Measurements from ENCODE around the gene SCAI.
A peak's percentile ranks its signal among the peaks of the same experiment; 100 is the strongest.
"Not testable (repeated sequence)": the region's sequence is repeated elsewhere in the genome, so short reads cannot be mapped to it uniquely, and the experiment has no call there.

Gene SCAI

DNA sequence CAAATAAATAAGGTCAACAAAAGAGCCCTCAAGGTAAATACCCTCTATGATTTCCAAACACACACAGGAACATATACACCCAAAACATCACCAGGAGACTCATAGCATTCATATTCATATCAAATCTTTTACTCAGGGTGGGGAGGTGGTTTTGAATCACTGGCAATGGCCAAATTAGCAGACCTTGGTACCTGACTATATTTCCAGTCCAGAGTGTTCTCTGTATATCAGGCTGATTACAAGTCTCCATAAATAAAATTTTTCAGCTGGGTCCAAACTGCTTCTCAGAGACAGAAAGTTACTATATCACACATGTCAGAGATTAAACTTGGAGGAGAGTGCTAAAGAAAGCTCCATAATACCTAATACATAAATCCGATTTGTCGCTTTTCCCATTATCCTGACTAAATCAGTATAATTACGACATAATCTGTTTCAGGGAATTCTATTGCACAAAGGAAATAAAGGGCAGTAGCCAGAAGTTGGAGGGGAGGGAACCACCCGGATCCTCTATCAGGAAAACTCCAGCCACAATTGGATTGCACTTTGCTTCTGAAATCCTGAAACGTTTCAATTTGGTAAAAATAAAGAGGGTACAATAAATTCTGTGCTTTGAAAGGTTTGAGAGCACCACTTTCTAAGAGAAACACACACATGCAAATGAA lies 195.5 kb downstream of the SCAI start:
- DNase-seq (ENCODE audit: low spot score), result no peak

DNA sequence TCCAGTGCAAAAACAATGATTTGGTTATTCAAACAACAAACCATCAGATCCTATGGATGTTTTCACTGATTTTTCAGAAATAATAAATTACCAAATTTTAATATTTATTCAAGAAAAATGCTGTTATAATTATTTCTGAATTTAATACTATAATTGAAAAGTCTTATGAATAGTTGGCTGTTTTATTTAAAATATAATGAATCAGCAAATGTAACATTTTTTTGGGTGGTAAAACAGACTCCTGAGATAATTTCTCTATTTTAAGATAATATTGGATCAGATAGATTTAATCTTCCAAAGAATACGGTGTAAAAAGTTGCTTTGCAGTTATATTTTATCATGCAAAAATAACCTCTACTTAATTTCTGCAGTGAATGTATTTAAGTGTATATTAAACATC lies 197.2 kb downstream of the SCAI start:
- no peak for DNase-seq (ENCODE audit: low spot score)

DNA sequence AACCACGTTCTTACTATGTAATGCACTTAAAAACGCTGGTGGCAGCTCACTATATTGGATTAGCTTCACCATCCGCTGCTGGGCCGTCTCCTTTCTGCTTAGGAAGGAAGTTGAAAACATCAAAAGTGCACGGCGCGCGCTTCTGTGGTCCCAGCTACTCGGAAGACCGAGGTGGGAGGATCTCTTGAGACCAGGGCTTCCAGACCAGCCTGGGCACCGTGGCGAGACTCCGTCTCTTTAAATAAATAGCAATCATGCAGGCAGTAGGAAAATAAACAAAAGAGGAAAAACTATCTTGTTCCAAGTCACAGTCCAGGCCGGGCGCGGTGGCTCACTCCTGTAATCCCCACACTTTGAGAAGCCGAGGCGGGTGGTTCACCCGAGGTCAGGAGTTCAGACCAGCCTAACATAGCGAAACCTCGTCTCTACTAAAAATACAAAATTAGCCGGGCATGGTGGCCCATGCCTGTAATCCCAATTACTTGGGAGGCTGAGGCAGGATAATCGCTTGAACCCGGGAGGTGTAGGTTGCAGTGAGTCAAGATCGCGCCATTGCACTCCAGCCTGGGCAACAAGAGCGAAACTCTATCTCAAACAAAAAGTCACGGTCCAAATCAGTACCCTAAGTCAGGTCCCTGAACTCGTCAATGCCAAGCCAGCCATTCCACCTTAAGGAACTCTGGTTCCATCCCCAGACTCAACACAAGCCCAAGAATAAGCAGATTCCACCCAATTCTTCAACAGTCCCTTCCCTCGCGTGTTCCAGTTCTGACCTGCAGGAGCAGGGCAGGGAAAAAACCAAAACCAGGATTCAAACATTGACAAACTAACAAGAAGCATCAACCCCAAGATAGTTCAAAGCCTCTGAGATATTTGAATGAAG lies 201.4 kb downstream of the SCAI start:
- peak; percentile 23 for DNase-seq (ENCODE audit: low spot score)

DNA sequence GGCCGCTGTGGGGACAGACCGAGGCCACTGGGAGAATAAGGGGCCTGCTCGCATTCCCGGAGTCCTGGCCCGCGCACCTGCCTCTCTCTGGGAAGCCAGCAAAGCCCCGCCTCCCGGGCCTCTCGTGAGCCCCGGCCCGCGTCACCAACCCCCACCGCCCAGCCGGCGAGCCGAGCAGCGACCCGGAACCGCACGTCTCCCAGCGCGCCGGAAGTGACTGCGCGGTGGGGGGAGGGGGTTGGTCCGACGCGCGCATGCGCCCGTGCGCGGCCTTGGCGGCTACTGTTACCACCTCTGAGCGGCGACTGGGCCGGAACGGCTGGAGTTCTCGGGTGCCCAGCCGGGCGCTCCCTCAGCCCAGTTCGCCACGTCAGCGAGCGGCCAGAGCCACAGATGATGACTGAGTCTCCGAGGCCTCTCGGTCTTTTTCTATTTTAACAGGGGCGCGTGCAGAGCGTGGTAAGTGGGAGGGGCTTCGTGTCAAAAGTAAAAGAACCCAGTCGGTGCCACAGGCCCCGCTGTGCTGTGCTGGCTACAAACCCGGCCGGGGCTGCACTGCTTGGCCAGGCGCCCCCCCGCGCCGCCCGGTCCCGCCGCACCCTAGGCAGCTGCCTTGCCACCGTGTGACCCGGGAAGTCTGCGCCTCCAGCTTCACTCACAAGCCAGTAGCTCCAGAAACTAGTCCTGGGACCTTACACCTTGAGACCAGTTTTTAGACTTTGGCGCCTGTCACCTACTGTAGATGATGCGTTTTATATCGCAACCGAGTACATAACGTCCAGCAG lies 202.2 kb downstream of the SCAI start, which contains the start of gene GOLGA1:
Gene GOLGA1, minus strand, starts transcription at position 190 of the 785 bp plus-strand sequence. CDS start 2,372 bp downstream, outside the sequence.
- peak; percentile 90 for DNase-seq (ENCODE audit: low spot score)

DNA sequence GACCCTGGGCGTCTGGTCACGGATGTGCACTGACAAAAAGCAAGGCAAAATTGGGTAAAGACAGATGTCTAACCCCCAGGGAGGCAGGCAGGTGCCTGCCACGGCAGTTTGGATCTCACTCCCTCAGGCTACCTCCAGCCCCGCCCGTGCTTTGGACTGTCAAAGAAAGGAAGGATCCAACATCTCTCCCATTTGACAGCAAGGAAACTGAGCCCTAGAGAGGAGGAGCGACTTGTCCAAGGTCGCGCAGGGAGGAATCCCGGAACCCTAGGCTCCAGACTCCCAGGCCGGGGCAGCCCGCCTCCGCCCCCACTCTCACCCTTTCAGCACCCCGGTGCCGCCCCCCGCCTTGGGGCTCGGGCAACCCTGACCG lies 202.8 kb downstream of the SCAI start:
- peak; percentile 50 for DNase-seq (ENCODE audit: low spot score)

DNA sequence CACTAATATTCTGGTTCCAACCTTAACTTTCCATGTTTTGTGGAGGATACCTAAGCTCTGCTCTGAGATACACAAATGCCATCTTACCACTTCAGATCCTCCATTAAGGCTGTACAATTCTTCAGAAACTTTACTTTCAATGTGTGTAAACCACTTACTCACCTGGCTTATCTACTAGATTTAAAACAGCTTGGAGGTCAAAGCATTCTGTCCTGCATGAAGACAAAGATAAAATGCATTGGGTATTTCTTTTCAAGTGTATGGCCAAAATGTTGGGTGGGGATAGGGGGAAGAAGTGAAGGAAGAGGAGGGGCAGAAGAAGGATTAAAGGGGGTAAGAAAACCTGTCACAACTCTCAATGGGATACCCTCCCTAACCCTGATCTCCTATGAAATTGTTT lies 203.4 kb downstream of the SCAI start:
- peak; percentile 4 for DNase-seq (ENCODE audit: low spot score)

DNA sequence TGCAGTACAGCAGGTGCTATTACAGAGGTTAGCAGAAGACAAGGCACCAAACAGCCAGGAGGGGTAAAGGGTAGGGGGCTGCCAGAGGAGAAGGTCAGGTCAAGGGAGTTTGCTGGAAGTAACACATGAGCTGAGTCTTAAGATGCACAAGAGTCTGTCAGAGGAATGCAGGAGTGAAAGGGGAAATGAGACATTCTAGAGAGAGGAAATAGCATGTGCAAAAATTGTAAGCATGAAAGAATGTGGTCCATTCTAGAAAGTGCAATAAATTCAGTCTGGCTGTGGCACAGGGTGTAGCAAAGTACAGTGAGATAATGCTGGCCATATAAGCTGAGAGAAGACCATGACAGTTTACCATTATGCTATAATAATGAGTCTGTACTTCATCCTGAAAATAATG lies 209.0 kb downstream of the SCAI start:
- no peak for DNase-seq (ENCODE audit: low spot score)

DNA sequence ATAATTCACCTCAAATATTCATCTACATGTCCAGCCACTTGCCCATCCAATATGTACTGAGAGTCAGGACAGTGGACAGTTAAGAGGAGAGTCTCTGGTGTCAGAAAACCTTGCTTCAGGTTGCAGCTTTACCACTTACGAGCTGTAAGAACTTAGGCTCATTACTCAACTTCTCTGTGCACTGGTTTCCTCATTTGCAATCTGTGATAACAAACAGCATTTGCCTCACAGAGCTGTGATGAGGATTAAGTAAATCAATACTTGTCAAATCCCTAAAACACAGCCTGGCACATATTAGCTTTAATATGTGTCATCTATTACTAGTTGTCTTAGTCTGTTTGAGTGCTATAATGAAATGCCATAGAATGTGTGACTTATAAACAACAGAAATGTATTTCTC lies 211.0 kb downstream of the SCAI start:
- DNase-seq (ENCODE audit: low spot score), result no peak

DNA sequence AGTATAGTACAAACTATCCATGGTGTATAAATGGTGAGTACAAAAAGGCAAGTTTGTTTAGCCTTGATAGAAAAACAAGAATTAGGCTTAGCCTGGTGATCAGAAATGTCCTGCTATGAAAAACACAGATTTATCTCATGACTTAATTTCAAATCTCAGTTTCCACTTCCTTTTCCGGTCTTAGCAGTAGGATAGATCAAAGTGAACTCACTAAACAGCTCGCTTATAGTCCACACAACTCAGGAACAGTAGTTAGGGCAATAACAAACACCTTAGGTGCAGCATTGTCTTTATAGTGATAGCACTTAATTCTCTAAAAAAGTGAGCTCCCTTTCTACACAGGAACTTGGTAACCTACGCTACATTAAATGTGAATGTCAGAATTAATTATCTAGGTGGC lies 213.9 kb downstream of the SCAI start:
- DNase-seq (ENCODE audit: low spot score), result no peak

DNA sequence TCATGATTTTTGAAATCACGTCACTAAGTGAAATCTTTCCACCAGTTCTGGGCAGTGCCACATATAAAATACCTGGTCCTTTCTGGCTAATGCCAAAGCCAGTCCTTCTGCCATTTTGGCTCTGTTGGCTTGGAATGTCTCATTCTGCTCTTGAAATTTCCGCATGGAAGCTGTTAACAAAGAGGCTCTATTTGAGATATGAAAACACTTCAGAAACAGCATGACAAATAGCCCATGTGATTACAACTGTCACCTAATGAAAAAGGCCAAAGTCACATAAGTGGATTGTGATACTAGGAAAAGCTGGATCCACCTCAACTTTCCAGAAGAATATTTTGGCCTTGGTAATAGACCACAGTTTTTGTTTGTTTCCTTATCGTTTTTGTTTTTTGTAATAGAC lies 215.2 kb downstream of the SCAI start:
- DNase-seq (ENCODE audit: low spot score), result no peak

DNA sequence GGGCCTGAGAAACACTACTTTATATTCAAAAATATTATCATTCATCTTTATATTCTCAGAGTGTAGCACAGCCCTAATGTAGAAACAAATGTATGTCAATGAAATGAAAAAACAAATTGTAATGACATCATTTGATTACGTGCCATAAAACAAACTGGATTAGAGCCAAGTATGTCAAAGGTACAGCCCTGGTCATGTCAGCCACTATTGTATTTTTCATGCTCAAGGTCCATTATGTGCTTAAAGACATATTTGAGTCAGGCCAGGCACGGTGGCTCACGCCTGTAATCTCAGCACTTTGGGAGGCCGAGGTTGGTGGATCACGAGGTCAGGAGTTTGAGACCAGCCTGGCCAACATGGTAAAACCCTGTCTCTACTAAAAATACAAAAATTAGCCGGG lies 222.9 kb downstream of the SCAI start:
- DNase-seq (ENCODE audit: low spot score), result not testable (repeated sequence)

DNA sequence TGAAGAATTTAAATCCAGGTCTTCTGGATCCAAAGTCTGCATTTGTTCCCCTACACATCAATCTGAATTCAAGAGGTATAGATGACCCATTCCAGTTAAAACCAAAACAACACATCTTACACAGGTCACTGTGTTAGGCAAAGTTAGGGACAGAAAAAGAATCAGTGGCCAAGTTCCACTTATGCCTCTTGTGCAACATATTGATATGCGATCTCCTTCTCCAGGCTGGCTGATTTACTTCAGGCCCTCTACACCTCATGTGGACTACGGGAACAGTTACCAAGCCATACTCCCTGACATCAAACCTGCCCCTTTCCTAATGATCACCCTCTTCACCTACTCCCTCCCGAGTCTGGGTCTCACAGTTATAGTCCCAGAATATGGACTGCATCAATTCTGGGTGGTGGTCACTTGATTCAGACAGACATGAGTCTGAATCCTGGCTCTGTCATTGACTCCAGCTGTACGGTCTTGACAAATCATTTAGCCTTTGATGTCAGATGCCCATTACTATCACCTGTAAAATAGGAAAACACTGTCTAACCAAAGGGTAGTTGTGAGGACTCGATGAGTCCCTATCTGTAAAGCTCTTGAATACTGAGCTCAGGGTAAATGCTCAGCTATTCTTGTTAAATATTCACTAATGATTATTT lies 228.4 kb downstream of the SCAI start:
- no peak for DNase-seq (ENCODE audit: low spot score)

DNA sequence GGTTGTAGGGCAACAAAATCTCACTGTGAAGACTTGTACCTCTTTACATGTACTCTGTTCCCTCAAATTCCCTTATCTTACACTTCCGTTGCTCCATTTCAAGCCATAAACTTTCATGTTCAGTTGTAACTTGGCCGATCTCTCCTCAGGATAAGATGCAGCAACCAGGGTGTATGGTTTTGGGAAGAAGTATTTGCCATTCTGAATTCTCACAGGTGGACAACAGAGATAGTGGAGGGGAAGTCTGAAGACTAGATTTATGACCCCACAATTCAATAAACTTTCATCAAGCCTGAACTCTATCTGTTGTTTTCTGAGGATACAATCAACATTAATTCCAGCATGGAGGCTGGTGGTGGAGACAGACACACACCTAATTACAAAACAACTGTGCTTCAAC lies 229.9 kb downstream of the SCAI start:
- no peak for DNase-seq (ENCODE audit: low spot score)

DNA sequence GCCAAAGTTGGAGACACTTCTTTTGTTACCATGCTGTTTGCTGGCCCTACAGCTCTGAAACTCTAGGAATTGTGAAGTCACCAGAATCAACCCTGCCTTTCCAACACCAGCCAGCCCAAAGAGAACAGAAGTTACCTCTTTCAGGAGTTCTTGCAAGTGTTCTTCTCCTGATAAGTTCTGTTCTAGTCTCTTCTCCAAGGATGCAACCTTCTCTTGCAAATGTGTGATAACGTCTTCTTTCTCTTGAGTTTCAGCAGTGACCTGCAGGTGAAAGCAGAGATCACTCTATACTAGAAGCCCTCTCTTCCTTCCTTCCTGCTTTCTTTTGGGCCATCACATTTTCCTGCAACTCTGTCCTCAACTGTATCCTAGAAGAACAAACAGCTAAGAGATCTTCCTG lies 231.6 kb downstream of the SCAI start:
- no peak for DNase-seq (ENCODE audit: low spot score)

DNA sequence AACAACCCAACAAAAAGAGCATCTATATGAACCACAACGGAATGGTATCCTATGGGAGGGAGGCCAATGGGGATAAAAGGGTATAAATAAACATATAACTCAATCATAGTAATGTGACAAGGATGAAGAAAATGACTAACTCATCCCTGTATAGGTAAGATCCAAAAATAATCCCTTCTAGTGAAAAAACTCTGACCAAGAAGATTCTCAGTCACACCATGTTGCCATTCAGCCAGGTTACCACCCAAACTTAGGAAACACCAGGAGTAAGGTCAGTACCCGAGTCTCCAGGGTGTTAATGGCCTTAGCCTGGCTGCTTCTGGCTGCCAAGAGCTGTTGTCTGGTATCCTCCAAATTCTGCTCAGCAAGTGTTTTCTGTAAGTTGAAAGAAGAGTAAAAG lies 235.2 kb downstream of the SCAI start:
- DNase-seq (ENCODE audit: low spot score), result no peak

DNA sequence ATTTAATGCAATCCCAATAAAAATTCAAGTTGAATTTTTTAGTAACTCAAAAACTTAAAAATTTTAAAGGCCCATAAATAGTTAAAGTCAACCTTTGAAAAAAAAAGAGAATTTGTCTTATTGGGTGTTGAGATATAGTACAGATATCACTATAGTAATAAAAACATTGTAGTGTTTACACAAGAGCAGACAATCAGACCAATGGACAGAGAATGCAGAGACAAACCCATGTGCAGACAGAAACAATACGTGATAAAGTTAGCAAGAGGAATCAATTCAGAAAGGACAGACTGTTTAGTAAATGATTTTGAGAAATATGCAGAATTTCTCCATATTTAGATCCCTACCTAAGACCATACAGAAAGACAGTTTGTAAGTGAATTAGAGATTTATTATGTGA lies 236.4 kb downstream of the SCAI start:
- DNase-seq (ENCODE audit: low spot score), result no peak

DNA sequence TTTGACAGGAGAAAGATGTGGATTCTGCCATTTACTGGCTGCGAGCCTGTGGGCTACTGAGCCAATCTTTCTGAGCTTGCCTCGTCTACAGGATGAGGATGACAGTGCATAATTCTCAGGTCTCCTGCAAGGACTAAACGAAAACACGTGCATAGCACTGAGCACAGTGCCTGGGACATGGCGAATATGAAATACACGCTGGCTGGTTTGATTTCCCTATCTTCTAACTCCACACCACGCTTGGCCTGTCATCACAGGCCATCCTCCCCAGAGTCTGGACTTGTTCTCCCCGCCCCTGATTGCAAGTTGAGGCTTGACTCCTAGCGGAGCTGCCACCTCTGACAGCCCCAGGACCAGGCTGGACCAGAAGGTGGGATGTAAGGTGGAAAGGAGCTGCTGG lies 243.5 kb downstream of the SCAI start:
- no peak for DNase-seq (ENCODE audit: low spot score)

DNA sequence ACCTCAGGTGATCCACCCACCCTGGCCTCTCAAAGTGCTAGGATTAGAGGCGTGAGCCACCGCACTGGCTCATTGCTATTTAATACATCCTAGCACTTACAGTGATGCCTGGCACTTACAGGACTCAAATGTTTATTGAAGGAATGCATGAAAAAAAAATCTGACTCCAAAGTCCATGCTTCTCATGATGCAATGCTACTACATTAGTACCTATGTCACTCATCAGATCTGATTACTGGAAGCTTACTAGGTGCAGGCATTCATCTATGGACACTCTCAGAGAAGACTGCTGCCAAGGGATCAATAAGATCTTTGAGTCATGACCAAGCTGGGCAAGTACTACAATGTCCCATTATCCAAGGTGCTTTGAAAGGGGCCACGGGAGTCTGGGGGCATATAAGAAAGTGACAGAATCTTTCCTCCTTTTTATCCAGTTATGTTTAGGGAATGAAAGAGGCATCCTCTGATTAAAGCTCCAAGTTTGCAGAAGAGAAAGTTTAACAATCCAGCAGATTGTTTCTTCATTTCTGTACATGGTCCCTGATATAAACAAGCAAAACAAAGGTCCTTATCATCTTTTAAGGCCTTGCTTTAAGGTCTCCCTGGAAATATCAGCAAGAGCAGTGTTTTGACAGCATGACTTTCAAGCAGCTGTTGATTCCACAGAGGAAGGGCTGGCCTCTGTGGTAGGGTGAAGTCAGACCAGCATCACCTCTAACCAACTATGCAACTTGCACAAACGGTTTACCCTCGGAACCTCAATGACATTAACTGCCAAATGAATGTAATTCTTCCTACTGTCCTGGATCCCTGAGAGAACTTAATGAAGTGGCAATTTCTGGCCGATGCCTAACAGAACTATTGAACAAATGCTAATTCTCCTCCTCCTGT lies 245.5 kb downstream of the SCAI start:
- no peak for DNase-seq (ENCODE audit: low spot score)

DNA sequence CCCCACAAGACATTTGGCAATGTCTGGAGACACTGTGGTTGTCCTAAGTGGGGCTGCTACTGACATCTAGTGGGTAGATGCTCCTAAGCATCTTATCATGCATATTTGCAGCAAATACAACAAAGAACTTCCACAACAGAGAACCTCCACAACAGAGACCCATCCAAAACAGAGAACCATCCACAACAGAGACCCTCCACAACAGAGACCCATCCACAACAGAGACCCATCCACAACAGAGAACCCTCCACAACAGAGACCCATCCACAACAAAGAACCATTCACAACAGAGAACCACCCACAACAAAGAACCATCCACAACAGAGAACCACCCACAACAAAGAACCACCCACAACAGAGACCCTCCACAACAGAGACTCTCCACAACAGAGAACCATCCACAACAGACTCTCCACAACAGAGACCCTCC lies 248.6 kb downstream of the SCAI start:
- peak; percentile 68 for DNase-seq (ENCODE audit: low spot score)

DNA sequence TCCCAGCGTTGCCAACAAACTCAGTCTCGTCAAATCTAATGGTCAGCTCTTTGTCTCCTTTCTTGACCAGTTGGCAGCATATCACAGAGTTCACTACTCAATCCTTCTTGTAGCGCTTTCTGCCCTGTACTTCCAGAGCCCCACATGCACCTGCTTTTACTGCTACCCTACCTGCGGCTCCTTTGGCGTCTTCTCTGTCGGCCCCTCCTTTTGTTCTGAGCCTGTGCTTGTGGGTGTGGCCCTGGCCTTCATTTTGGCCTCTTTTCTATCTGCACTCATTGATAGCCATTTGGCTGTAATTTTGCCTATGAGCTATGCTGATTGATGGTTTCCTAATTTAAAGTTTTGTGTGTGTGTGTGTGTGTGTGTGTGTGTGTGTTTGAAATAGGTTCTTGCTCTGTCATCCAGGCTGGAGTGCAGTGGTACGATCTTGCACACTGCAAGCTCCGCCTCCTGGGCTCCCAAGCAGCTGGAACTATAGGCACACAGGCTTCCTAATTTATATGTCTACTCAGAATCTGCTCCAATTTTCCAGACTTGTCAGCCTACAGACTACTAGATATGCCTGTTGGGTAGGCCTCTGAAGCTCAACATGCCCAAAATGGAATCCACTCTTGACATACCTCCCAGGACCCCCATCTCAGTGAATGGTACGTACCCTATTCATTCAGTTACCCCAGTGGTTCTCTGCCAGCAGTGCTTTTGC lies 249.1 kb downstream of the SCAI start:
- DNase-seq (ENCODE audit: low spot score), result no peak

Measured in cerebellar cortex (tissue), 1 donor.